Endothelial cell of umbilical vein (primary cell): ENCODE data around the gene RBM15B. TPM values are rescaled to one million over a fixed set of nuclear protein-coding genes. Genes with fewer than 3 reads are reported as not detected.

Experiments used
- BruUV-seq: library from RNA; stranded (reverse); fragments of 400-500 nt; replicated peaks from 2 replicates; lab custom pipeline; 2021; lab: Mats Ljungman, UMichigan
- CTCF ChIA-PET: fragments of 300-600, 350-600 bp; sonication (Branson Sonifier 250); formaldehyde crosslinking; loops from one replicate; lab custom pipeline; 2021; ENCODE audit warnings: antibody characterized with exemption, inconsistent platforms; lab: Charles Lee
- POLR2A ChIA-PET: fragments of 300-600, 350-600 bp; sonication (Branson Sonifier 250); formaldehyde crosslinking; loops from one replicate; lab custom pipeline; 2021; ENCODE audit warnings: antibody characterized with exemption, inconsistent platforms; lab: Charles Lee
- DNase-seq: peaks from one replicate; pipeline ENCODE4 v3.0.0-alpha.2; 2011; ENCODE audit warnings: low read depth, low spot score
- FAIRE-seq: peaks from 2 replicates; lab custom pipeline; 2011; peaks lifted over from hg19 to GRCh38; lab: Jason Lieb, UNC
- H2AFZ ChIP-seq: 2 replicates; pipeline ENCODE4 v1.6.0; 2012; ENCODE audit warnings: low read depth, low read length, control low read depth, inconsistent platforms
- H3K27ac ChIP-seq: 2 replicates; pipeline ENCODE4 v1.5.1; 2011; ENCODE audit warnings: low read depth, mild to moderate bottlenecking, control low read depth, low read length, moderate library complexity; ENCODE audit not compliant: insufficient read depth
- H3K27me3 ChIP-seq, 2 experiments: 2 replicates each; pipeline versions ENCODE4 v1.6.0 to v1.6.1; 2011; ENCODE audit warnings: low read length in 2 of 2, mixed read lengths in 1 of 2; ENCODE audit not compliant: control insufficient read depth in 2 of 2, insufficient read depth in 2 of 2
- H3K36me3 ChIP-seq, 2 experiments: 2 replicates in 1 of 2; 3 replicates in 1 of 2; pipeline ENCODE4 v1.5.1; 2011; ENCODE audit warnings: low read length in 2 of 2, mild to moderate bottlenecking in 1 of 2, moderate library complexity in 1 of 2; ENCODE audit not compliant: control insufficient read depth in 2 of 2, insufficient read depth in 2 of 2; ENCODE audit errors: extremely low read depth in 1 of 2
- H3K4me1 ChIP-seq: 3 replicates; pipeline ENCODE4 v1.5.1; 2011; ENCODE audit warnings: mild to moderate bottlenecking, low read length; ENCODE audit not compliant: control insufficient read depth, insufficient read depth; ENCODE audit errors: extremely low read depth
- H3K4me2 ChIP-seq: 2 replicates; pipeline ENCODE4 v1.6.1; 2011; ENCODE audit warnings: low read length, control low read depth, mixed read lengths; ENCODE audit not compliant: insufficient read depth
- H3K4me3 ChIP-seq, 3 experiments: fragments of 200-600 bp in 1 of 3; sonication (generic), shearing (Covaris generic) in 1 of 3; replicated peaks in 1 of 3; 2 replicates each; pipeline ENCODE4 v1.5.1; 2011 to 2016; ENCODE audit warnings: control low read depth in 3 of 3, low read length in 3 of 3, mild to moderate bottlenecking in 2 of 3, inconsistent platforms in 1 of 3, low read depth in 1 of 3, moderate library complexity in 1 of 3; ENCODE audit not compliant: insufficient read depth in 1 of 3
- H3K79me2 ChIP-seq: 2 replicates; pipeline ENCODE4 v1.6.0; 2012; ENCODE audit warnings: low read length, inconsistent platforms; ENCODE audit not compliant: control insufficient read depth, insufficient read depth
- H3K9ac ChIP-seq: replicated peaks from 2 replicates; pipeline ENCODE3; 2011; ENCODE audit warnings: low read length, control low read depth; ENCODE audit not compliant: insufficient read depth; ENCODE audit errors: extremely low read depth
- H3K9me1 ChIP-seq: replicated peaks from 3 replicates; pipeline ENCODE4 v1.6.0; 2011; ENCODE audit warnings: mild to moderate bottlenecking, low read length; ENCODE audit not compliant: control insufficient read depth, insufficient read depth; ENCODE audit errors: extremely low read depth
- H3K9me3 ChIP-seq: replicated peaks from 2 replicates; pipeline ENCODE4 v1.5.1; 2012; ENCODE audit warnings: low read length, inconsistent platforms; ENCODE audit not compliant: control insufficient read depth, insufficient read depth
- H4K20me1 ChIP-seq: replicated peaks from 2 replicates; pipeline ENCODE3; 2011; ENCODE audit warnings: mild to moderate bottlenecking, low read length; ENCODE audit not compliant: control insufficient read depth, insufficient read depth; ENCODE audit errors: extremely low read depth
- CTCF ChIP-seq, 2 donors: IDR thresholded peaks; 1 replicate in 1 of 2; 2 replicates in 1 of 2; pipeline ENCODE4 v1.5.1; 2011; ENCODE audit warnings: low read length in 2 of 2, mild to moderate bottlenecking in 2 of 2, moderate library complexity in 2 of 2, control low read depth in 1 of 2, inconsistent platforms in 1 of 2, low read depth in 1 of 2; ENCODE audit not compliant: insufficient read depth in 1 of 2; ENCODE audit errors: extremely low read depth in 1 of 2
- EZH2 ChIP-seq: IDR thresholded peaks from 2 replicates; pipeline ENCODE4 v1.6.1; 2012; ENCODE audit warnings: borderline replicate concordance, low read depth, mild to moderate bottlenecking, moderate library complexity, low read length, inconsistent platforms; ENCODE audit not compliant: severe bottlenecking
- FOS ChIP-seq: IDR thresholded peaks from 2 replicates; pipeline ENCODE4 v1.6.1; 2011; ENCODE audit warnings: mild to moderate bottlenecking, low read length, moderate library complexity, borderline replicate concordance; ENCODE audit not compliant: insufficient read depth
- GATA2 ChIP-seq: IDR thresholded peaks from 2 replicates; pipeline ENCODE4 v1.7.0; 2011; ENCODE audit warnings: low read depth, mild to moderate bottlenecking, moderate library complexity, mixed read lengths, low read length; ENCODE audit not compliant: insufficient read length, insufficient read depth
- JUN ChIP-seq: IDR thresholded peaks from 2 replicates; pipeline ENCODE4 v1.6.1; 2011; ENCODE audit warnings: borderline replicate concordance, low read depth; ENCODE audit not compliant: insufficient read length, insufficient read depth
- MAX ChIP-seq: IDR thresholded peaks from 2 replicates; pipeline ENCODE4 v1.6.1; 2011; ENCODE audit not compliant: insufficient read depth, insufficient read length
- MYC ChIP-seq: IDR thresholded peaks from one replicate; pipeline ENCODE4 v1.6.1; 2011; ENCODE audit warnings: mild to moderate bottlenecking, low read depth, low read length
- POLR2A ChIP-seq: IDR thresholded peaks from 2 replicates; pipeline ENCODE4 v1.6.1; 2012; ENCODE audit warnings: low read depth, mild to moderate bottlenecking, control low read depth, low read length
- POLR2AphosphoS5 ChIP-seq: IDR thresholded peaks from 2 replicates; pipeline ENCODE4 v1.6.1; 2012; ENCODE audit warnings: low read depth, mild to moderate bottlenecking, control low read depth, low read length, moderate library complexity; ENCODE audit not compliant: insufficient read depth
- dilution Hi-C: fragments of 300-500 bp; cut with MboI; formaldehyde crosslinking; loops from one replicate; pipeline ENCODE4 v1.15.0; 2019; ENCODE audit warnings: low sequenced_read_pairs; ENCODE audit not compliant: extremely low pct_ligation_motif_present
- intact Hi-C: fragments of 100-400 bp; cut with micrococcal nuclease; formaldehyde crosslinking; loops from one replicate; pipeline ENCODE4 v1.10.0; 2022
- polyA plus RNA-seq, 4 experiments: library from polyadenylated mRNA; depleted of rRNA in 3 of 4; stranded (reverse) in 3 of 4; unstranded in 1 of 4; fragments of >200 nt; gene quantifications; 2 replicates each; pipeline versions ENCODE4 v1.2.1 to v1.2.3, GENCODE V29; 2011 to 2012; ENCODE audit warnings: missing spikeins in 1 of 4
- total RNA-seq: library from RNA; stranded (reverse); gene quantifications from 2 replicates; pipeline ENCODE4 v1.2.3, GENCODE V29; 2021

Gene RBM15B
- total and polyA plus RNA-seq, 2 donors (not counting 3 experiments of a cell fraction or from before 2014, with no cell fraction given): 19.9 to 39.1 TPM

GRCh38 chr3:51403675-51404074 is 12.6 kb downstream of the RBM15B start:
- no TSS peak for BruUV-seq
- no peak for TF ChIP-seq EZH2
- no peak for TF ChIP-seq CTCF (IDR thresholded peaks at IDR 0.05; ENCODE audit: extremely low read depth in 1 of 2, insufficient read depth in 1 of 2, low read depth in 1 of 2, low read length in 2 of 2)
- TF ChIP-seq FOS: no peak
- no peak for TF ChIP-seq POLR2AphosphoS5
- TF ChIP-seq JUN: no peak
- no peak for TF ChIP-seq GATA2
- no peak for TF ChIP-seq MAX
- no peak for TF ChIP-seq POLR2A
- TF ChIP-seq MYC: no peak
- Histone ChIP-seq H3K36me3 (peaks cover 2 to 9% of the 10 kb centered on the region in 2 experiments), H3K27me3 (no peaks in the 10 kb centered on the region), H3K27ac (no peak overlapping the region), H3K9me3 (no peaks in the 10 kb centered on the region), H2AFZ (no peak overlapping the region), H4K20me1 (no peaks in the 10 kb centered on the region), H3K79me2 (no peaks in the 10 kb centered on the region), H3K4me2 (no peak overlapping the region), H3K4me1 (no peaks in the 10 kb centered on the region), H3K9ac (no peak overlapping the region), H3K4me3 (no peak overlapping the region), H3K9me1 (no peaks in the 10 kb centered on the region)
- POLR2A ChIA-PET: no interaction called here
- dilution Hi-C loops: no loop called here
- DNase-seq (no peak), FAIRE-seq (no peak)
- CTCF ChIA-PET: interaction anchor here (1.1 to 1.3 kb wide), 2 partner anchors 18 to 31 kb away, joined by 3 read pairs; no protein-coding TSS in a partner anchor
- intact Hi-C loops: no loop called here
